ENCODE data around the gene MXD1.
"Not testable (repeated sequence)": the region's sequence is repeated elsewhere in the genome, so short reads cannot be mapped to it uniquely, and the experiment has no call there.

MXD1 gene

DNA sequence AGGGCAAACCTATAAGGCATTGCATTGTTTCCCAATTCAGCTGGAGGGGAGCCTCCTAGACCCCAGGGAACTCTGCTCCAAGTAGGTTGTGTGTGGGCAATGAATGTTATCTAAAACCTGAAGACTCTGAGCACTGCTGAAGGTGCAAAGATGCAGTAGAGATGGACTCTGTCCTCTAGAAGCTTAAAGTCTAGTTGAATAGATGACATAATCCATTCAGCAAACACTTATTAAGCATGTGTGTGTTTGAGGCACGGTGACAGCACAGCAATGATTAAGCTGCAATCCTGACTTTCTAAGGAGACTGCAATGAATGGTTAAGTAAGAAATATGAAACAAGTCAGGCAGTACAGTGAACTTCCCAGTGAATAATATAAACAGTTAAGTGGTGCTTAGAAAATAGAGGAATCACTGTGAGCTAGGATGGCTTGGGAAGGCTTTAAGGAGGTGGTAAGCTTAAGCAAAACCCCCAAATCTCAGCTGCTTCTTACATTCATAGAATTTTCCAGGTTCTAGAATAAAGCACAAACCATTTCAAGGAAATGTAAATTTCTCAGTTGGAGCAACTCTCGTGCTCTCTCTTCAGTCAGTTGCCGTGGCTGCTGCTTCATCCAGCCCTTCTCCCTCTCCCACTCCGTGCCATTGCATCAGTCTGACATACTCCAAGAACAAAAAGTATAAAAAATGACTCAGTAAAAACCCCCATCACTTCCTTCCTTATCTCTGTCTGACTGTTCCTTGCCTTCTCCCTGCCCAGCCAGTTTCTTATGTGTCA is 19.1 kb downstream of the MXD1 start:
- DNase-seq (ENCODE audit: low spot score): peak; percentile 67

DNA sequence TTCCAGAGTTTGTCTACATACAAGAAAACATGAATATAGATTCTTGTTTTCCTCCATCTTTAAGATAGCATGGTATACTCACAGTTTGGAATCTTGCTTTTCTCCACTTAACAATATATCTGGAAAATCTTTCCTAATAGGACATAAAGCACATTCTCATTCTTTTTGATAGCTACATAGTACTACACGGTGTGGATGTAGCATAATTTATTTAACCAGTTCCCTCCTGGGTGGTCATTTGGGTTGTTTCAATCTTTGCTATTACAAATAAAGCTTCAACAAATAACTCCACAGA is 19.7 kb downstream of the MXD1 start:
- no peak for DNase-seq (ENCODE audit: low spot score)

DNA sequence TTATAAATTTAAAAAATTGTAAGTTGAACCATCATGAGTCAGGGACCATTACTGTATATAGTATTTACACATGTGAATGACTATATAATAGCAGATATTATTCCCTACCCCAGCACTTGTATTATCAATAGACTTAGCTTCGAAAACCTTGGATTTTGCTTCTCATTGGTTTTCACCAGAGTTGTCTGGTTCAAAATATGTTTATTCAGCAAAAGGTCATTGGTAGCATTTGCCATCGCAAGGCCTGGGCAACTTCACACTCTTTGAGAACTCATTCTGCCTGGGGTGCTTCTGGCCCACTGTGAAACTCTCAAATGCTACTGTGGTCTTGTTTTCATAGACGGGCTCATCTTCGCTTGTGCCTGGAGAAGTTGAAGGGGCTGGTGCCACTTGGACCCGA is 20.1 kb downstream of the MXD1 start:
- no peak for DNase-seq (ENCODE audit: low spot score)

DNA sequence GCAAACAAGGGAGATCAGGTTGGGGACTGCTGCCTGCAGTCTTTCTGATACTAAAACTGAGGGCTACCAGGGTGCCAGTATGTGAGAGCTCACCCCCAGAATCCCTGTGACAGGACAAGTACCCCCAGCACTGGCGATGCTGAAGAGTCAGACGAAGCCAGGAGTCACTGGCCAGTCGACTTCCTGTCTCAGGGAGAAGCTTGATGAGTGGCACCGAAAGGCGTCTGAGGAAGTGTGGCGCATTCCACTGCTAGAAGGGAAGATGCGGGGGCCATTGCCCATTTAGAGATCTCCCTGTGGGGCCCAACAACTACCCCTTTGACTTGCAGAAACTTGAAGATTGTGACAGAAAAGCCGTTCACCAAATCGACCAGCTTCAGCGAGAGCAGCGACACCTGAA is 22.0 kb downstream of the MXD1 start:
- DNase-seq (ENCODE audit: low spot score): no peak

DNA sequence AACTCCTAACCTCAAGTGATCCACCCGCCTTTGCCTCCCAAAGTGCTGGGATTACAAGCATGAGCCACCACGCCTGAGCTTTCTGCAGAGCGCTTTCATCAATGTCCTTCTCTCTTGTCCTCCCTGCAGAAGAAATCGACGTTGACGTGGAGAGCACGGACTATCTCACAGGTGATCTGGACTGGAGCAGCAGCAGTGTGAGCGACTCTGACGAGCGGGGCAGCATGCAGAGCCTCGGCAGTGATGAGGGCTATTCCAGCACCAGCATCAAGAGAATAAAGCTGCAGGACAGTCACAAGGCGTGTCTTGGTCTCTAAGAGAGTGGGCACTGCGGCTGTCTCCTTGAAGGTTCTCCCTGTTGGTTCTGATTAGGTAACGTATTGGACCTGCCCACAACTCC is 23.1 kb downstream of the MXD1 start:
- no peak for DNase-seq (ENCODE audit: low spot score)

DNA sequence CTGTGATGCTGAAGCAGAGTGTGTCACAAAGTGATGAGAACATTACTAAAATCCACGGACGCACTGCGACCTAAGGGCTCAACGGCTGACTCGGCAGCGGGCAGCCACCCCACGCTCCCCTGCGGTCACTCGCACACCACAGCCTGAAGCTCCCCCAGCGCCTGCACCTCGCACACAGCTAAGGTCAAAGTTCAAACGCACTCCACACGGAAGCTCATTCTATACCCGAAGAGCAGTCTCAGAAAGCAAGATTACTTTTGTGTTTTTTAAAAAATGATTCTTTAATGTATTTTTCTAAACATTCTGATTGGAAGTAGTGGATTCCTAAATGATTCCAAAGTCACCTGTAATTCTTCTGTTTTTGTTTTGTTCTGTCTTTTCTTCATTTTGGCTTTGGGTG is 24.8 kb downstream of the MXD1 start:
- DNase-seq (ENCODE audit: low spot score): no peak

- no peak for DNase-seq (ENCODE audit: low spot score)
Measured at GRCh38 chr2:69940691-69941090, 25.8 kb downstream of the MXD1 start.

DNA sequence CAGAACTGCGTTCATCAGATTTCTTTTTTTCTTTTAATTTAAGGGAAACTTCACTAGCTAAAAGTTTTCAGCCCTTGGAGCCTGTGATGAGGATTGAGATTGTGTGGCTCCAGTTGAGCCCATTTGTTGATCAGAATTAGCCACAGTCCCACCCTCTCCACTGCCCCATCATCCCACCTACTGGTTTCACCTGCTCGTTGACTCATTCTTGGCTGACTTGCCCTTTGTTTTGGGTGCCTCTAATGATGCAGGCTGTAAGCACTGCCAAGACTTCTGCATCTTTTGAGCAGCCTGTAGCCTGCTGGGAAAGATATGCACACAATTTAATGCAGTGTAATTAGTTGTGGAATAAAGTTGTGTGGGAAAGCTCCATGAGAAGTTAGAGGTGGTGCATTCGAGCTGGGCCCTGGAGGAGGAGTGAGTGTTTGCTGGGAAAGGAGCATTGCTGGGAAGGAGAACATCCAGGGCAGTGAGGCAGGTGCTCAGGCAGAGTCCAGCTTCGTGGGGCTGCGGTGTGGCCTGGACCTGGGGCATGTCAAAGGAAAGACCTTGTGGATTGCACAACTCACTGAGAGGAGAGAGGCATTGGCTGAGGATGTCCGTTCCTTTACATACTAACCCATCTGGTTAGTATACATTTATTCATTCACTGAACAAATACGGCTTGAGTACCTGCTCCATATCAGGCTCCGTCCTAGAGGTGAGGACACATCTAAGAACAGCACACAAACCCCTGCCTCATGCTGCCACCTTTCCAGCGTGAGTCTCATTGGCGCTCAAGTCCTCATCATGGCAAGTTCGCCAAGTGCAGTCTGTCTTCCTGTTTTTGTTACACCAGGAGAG is 28.3 kb downstream of the MXD1 start:
- no peak for DNase-seq (ENCODE audit: low spot score)

DNA sequence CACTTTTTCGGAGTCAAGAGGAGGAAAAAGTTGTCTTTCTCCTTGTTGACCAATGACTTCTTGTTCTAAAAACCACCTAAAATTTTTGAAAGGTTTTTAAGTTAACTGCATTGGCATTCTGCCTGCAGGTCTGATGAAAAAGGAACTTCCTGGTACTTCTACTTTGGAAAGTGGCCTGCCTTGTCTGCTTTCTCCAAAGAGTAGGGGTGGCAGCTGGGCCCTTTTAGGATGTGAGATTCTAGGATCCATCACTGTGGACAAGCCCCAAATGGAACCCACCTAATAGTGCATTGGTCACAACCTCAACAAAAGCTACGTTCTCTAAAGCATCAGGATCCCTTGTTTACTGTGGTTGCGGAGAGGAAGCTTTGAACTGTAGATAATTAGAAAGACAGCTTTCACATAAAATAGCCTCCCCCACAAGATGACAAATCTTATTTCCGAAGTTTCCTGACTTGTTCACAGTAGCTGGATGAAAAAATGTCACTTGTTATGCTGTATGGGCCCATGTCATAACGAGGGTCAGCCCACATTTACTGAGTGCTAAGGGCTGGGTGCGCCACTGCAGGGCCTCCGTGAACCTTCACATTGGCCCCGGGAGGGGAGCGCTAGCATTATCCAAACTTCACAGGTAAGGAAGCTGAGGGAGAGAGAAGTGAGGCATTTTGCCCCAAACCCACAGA is 29.1 kb downstream of the MXD1 start:
- no peak for DNase-seq (ENCODE audit: low spot score)

GRCh38 chr2:69944756-69945155 is 29.8 kb downstream of the MXD1 start:
- DNase-seq (ENCODE audit: low spot score): no peak

- no peak for DNase-seq (ENCODE audit: low spot score)
Measured at GRCh38 chr2:69945441-69945840, 30.5 kb downstream of the MXD1 start.

DNA sequence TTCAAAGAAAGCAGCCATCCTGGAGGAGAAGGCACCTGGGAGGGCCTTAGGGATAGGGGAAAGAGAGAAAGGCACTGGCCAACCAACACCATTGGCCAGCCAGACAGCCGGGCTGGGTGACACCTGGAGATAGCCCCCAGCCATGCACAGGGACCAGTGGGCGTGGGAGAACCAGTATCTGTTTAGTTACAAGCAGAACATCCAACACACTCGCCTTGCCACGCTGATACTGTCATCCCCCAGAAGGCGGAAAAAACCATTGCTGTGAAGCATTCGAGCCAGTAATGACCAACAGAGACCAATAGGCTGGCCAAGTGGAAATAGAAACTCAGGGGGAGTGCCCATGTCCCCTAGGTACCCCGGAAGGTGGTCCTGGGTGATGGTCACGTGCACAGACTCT is 31.0 kb downstream of the MXD1 start:
- no peak for DNase-seq (ENCODE audit: low spot score)

GRCh38 chr2:69946351-69947324 is 31.7 kb downstream of the MXD1 start:
- no peak for DNase-seq (ENCODE audit: low spot score)

DNA sequence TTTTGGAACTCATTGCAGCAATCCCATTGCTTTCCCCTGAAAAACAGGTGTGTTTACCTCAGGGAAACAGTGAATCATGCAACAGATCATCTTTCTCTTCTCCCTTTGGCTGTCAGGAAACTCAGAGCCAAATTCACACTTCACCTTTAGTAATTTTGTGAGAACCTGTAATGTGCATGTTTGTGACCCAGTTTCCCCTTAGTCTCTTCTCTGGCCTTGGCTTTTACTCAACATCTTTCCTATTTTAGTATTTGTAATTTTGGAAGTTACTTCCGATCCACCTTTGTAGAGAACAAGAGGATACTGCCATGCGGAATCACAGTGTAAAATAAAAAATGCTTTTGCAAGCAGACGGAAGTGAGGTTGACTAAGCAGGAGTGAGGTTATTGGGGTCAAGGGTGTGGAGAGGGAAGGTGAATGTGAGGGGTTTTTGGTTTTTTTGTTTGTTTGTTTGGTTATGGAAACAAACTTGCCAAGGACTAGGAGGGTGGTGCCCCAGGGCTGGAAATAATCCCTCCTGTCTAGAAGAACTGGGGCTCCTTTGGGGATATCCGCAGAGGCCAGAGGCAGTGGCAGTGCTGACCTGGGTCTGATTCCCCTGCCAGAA is 32.5 kb downstream of the MXD1 start:
- no peak for DNase-seq (ENCODE audit: low spot score)

DNA sequence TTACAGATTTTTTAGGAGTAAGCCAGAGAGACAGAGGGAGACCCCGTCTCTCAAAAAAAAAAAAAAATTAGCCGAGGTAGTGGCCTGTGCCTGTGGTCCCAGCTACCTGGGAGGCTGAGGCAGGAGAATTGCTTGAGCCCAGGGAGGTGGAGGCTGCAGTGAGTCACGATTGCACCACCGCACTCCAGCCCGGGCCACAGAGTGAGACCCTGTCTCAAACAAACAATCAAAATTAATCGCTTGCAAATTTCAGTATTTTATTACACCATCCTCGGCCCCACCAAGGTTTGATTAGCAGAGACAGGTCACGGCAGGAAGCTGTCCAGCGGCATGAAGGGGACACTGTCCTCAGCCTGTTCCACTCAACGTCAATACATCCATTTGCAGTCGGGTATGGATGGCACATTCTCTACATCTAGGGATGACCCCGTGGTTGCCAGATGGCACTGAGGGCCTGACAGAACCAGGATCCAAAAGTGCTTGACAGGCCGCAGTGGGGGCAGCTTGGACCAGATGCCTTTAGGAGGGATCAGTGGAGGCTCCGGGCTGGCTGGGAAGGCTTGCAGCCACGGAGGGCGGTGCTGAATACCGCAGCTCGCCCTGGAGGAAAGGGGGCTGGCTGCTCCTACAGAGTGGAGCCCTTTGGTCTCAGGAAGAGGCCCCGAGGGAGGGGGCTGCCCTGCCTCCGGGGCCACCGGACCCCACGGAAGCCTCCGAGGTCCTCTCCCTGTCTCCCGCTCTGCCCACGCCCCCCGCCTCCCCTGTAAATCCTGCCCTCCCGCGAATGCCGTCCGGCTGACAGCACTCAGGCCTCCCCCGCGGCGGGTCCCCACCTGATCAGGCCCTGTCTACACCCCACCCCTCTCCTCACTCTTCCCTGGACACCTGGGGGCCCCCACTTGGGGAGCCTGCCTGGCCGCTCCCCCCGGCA is 33.4 kb downstream of the MXD1 start:
- no peak for DNase-seq (ENCODE audit: low spot score)

GRCh38 chr2:69948963-69949645 is 34.2 kb downstream of the MXD1 start:
- DNase-seq (ENCODE audit: low spot score): no peak

DNA sequence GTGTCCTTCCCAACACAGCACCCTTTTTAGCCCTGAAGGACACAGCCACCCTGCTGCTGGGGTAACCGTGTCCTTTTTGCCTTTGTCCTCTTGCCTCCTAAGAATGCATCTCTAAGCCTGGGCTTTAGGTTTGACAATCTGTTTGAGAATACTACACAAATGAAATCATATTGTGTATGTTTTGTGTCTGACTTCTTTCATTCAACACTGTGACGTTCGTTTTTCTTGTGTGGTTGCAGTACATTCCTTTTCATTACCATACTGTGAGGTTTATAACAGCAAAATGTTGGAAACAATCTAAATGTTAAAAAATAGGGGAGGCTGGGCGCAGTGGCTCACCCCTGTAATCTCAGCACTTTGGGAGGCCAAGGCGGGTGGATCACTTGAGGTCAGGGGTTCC is 35.3 kb downstream of the MXD1 start:
- no peak for DNase-seq (ENCODE audit: low spot score)

DNA sequence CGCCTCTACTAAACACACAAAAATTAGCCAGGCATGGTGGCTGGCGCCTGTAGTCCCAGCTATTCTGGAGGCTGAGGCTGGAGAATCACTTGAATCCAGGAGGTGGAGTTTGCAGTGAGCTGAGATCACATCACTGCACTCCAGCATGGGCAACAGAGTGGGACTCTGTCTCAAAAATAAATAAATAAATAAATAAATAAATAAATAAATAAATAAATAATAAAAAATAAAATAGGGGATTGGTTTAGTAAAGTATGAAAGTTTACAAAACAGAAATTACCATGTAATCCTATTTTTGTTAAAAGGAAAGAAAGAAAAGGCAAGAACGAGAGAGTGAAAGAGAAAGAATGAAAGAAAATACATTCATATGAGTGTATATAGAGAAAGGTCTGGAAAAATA is 35.8 kb downstream of the MXD1 start:
- not testable (repeated sequence) for DNase-seq (ENCODE audit: low spot score)

DNA sequence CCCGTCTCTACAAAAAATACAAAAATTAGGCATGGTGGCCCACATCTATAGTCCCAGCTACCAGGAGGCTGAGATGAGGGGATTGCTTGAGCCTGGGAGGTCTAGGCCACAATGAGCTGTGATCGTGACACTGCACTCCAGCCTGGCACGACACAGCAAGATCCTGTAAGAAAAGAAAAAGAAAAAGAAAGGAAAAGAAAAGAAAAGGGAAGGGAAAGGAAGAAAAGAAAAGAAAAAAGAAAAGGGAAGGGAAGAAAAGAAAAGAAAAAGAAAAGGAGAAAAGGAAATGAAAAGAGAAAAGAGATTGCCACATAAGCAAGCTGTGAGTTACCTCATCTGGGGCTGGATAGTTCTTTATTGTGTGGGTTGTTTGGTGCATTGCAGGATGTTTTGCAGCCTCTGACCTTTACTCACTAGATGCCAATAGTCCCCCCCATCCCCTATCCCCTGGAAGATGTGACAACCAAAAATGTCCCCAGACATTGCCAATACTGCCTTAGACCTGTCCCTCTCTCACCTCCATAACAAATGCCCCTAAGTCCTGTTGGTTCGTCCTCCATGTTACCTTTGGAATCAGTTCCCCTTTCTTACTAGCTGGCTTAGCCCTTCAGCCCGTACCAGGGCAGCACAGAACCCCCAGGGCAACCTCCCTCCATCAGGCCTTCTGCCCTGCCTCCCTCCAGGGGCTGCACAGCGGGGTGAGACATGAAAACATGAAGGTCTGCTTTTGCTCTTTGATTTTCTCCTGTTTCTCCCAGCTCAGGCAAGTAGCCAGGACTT is 37.6 kb downstream of the MXD1 start:
- peak; percentile 54 for DNase-seq (ENCODE audit: low spot score)
